Central memory CD4-positive, alpha-beta T cell (primary cell): ENCODE data around the gene NUMBL.

Experiments
- DNase-seq: peaks from one replicate; pipeline ENCODE4 v3.0.0; 2022

The NUMBL gene

DNA sequence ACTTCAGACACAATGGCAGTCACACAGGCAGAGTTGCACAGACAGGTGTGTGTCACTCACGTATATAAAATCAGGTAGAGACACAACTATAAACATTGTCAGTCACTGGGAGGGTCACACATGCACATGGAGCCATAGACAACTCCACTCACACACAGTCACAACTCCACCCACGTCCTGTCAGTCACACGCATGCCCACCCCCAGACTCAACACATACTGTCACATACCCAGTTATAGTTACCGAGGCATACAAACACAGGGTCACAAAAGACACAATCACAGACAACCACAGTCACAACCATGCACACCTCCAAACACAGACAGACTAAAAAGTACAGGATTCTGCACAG, 1.5 kb downstream of the NUMBL start:
- no peak for DNase-seq

- no peak for DNase-seq
Observed at GRCh38 chr19:40688309-40688708, 2.1 kb downstream of the NUMBL start.

DNA sequence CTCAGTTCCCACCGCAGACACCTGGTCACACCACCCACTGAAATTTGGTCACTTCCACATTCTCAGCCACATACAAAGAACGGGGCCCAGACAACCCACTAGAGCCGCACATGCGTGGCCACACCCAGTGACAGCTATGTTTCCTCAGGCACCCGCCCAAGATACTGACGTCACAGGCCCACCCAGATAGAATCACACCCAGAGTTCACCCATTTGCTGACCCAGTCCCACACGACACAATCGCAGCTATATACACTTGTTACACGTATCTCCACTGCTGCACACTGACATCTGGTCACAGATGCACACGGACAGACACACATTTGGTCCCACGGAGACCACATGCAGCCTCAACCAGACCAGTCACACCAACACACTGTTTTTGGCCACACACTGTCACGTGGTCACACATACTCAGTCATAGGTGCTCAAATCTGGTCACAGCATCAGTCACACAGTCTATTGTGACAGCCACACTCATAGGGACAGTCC, 2.9 kb downstream of the NUMBL start:
- no peak for DNase-seq

GRCh38 chr19:40686882-40687524, 3.4 kb downstream of the NUMBL start:
- DNase-seq: no peak

- no peak for DNase-seq
Observed at GRCh38 chr19:40685563-40685962, 4.9 kb downstream of the NUMBL start.

- no peak for DNase-seq
Observed at GRCh38 chr19:40685016-40685526, 5.4 kb downstream of the NUMBL start.

GRCh38 chr19:40684280-40684679, 6.2 kb downstream of the NUMBL start:
- no peak for DNase-seq

- no peak for DNase-seq
Observed at GRCh38 chr19:40683437-40683836, 7.0 kb downstream of the NUMBL start.

GRCh38 chr19:40682431-40682964, 8.0 kb downstream of the NUMBL start:
- no peak for DNase-seq

GRCh38 chr19:40681039-40681438, 9.4 kb downstream of the NUMBL start:
- DNase-seq: no peak

DNA sequence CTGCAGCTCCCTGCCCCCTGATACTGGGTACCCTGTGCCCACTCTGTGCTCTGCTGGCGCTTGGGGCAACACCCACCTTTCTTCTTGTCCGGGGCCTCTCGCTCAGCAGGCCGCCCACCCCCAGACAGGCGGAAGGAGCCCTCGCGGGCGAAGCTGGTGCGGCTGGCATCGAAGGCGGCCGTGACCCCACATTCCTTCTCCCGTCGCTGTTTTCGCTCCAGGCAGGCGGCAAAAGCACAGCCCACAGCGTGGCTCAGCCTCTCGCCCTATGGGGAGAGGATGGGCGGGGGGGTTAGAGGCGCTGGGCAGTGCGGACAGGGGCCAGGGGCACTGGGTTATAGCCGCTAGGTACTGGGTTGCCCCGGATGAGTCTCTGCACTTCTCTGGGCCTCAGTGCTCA, 13.3 kb downstream of the NUMBL start:
- no peak for DNase-seq

DNA sequence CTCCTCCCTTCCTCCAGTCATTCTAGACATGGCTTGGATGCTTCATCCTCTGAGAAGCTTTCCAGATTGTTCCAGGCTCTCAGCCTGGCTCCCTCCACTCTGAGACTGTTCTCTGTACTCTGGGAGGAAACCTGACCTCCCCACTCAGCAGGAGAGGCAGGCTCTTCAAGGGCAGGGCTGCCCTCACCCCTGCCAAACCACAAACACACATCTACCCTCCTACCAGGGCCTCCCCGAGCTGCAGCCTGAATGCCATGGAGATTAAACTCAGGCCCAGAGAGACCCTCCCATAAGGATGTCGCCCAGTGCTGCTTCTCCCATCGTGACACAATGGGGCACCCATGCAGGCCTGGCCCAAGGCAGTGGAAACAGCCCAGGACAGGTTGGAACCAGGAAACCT, 16.2 kb downstream of the NUMBL start:
- DNase-seq: no peak

DNA sequence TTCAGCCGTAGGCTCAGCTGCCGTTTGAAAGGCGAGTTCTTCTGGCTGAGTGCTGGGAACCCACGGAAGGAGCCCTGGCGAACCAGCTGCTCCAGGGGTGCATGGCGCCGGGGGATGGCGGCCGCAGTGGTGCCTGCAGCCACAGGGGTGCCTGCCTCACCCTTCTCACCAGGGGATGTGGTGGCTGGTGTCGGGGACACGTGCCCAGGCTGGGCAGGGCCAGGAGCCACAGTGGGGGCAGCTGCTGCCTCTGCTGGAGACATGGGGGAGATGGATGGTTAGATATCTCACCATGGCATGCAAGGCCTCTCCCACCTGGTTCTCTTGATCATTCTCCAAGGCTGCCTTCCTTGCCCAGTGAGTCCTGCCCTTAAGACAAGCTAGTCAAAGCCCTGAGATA, 17.1 kb downstream of the NUMBL start:
- DNase-seq: no peak

GRCh38 chr19:40672573-40673299, 17.7 kb downstream of the NUMBL start:
- DNase-seq: no peak

DNA sequence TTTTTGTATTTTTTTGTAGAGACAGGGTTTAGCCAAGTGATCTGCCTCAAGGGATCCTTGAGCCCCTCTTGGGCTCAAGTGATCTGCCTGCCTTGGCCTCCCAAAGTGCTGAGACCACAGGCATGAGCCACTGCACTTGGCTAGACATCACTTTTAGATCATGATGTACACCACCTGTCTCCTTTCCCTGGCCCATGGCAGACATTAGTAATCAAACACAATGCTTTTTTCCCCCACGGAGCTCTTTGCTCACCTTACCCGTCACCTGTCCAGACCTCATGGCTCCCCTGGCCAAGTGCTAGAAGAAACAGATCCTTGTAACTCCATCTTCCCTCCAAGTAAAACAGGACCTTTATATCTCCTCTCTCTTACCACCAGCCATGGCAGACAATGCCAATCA, 18.4 kb downstream of the NUMBL start:
- DNase-seq: no peak

GRCh38 chr19:40671404-40671803, 19.0 kb downstream of the NUMBL start:
- DNase-seq: no peak

- DNase-seq: no peak
Observed at GRCh38 chr19:40668991-40669614, 21.3 kb downstream of the NUMBL start.

GRCh38 chr19:40667602-40668001, 22.8 kb downstream of the NUMBL start:
- DNase-seq: no peak

DNA sequence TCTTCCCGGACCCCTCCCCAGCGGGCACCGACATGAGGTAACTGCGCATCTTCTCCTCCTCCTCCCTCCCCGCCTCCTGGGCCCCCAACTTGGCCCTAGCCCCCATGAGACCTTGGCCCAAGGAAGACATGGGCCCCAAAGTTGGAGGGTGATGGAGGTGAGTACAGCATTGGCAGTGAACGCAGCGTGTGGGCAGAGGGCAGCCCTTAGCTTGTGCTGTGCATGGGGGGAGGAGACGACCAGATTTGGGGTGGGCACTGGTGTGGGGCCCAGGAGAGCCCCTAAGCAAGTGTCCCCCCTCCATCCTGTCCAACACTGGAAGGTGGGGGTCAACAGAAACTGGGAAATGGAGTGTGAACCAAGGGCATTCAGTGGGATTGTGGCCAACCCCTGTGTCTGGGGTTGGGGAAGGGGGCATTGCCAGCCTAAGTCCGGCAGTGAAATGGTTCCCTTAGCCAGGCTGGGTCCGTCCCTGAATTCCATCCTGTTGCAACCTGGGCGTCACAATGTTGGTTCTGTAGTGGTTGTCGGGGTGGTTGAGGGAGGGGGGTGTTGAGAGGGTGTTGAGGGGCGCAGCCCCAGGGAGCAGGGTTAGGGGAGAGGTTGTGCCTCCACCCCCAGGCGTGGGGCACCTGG, 23.5 kb downstream of the NUMBL start:
- no peak for DNase-seq

DNA sequence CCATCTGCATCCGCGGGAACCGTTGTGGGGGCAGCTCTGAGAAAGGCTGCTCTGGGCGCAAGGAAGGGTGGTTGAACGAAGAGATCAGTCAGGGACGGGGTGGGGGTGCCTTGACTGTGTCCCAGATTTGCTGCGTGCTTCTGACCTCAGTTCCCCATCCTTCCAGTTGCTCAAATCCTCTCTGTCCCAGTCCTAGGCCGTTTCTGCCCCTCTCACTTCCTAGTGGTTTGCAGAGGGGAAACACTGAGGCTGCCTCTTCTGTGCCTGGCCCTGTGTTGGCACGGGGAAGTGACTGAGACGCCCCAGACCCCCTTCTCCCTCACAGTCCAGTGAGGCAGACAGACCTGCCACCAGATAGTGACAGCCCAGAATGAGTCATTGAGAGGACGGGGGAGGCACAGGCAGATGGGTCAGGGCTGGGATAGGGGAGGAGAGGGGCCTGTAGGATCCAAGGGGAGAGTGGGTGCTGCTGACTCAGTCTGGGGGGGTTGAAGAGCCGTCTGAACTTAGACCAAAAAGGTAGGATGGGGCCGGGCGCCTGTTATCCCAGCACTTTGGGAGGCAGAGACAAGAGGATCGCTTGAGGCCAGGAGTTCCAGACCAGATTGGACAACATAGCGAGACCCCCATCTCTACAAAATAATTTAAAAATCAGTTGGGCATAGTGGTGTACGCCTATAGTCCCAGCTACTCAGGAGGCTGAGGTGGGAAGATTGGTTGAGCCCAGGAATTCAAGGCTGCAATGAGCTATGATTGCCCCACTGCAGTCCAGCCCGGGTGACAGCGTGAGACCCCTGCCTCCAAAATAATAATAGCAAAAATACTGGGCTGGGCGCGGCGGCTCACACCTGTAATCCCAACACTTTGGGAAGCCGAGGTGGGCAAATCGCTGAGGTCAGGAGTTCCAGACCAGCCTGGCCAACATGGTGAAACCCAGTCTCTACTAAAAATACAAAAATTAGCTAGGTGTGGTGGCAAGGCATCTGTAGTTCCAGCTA, 26.5 kb downstream of the NUMBL start:
- no peak for DNase-seq

DNA sequence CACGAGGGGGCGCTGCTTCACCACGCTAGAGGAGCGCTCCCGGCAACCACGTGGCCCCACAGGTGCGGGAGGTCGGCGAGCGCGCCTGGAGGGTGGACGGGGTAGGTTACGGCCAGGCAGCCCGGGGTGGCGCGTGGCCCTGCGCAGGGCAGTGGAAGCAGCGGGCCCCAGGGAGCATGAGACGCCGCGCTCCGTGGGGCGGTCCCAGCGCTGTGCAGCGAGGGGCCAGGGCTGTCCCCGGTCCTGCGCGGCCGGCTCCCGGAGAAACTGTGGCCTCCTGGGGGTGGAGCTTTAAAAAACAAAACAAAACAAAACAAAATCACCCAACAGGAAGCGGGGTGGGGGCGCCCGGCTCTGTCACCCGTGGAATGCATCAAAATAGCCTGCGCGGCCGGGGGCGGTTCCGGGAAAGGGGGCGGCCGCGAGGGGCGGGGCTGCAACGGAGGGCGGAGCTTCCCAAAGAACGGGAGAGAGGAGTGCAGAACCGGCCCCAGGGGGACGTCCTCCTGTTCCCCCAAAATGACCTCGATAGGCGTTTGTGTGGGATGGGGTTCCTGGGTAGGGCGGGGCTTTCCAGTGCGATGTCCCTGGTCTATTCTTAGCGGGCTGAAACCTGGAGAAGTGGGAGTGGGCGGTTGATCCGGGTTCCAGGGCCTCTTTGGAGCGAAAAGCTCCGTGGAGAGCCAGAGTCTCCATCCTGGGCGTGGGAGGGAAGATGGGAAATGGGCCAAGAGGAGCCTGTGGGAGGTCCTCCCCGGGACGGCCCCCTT, 27.3 kb downstream of the NUMBL start:
- peak; percentile 88 for DNase-seq
